K562 (cell line): ENCODE measurements around the gene NDUFAF2. TPM values are rescaled to one million over a fixed set of nuclear protein-coding genes. Genes with fewer than 3 reads are reported as not detected.

Experiments used
- AFF4 ChIP-seq: sonication (generic); formaldehyde crosslinking; IDR thresholded peaks from 2 replicates; pipeline ENCODE4 v1.8.0; 2023; ENCODE audit warnings: mild to moderate bottlenecking, missing genetic modification reagents
- HDAC8 ChIP-seq: fragments of 450-650 bp; IDR thresholded peaks from 2 replicates; pipeline ENCODE4 v1.6.1; 2016; ENCODE audit warnings: mild to moderate bottlenecking, missing genetic modification characterization, moderate library complexity, missing compliant biosample characterization
- KHSRP ChIP-seq: fragments of 450-650 bp; IDR thresholded peaks from 2 replicates; pipeline ENCODE4 v1.6.1; 2017
- RERE ChIP-seq: sonication (generic); formaldehyde crosslinking; IDR thresholded peaks from 2 replicates; pipeline ENCODE4 v1.8.0; 2023; ENCODE audit warnings: missing genetic modification reagents, mild to moderate bottlenecking, borderline replicate concordance
- SMARCE1 ChIP-seq: fragments of 450-650 bp; IDR thresholded peaks from 2 replicates; pipeline ENCODE4 v1.7.1; 2016; ENCODE audit warnings: mild to moderate bottlenecking
- TBL1XR1 ChIP-seq, 2 experiments: IDR thresholded peaks; 2 replicates each; pipeline ENCODE4 v1.6.1; 2012; ENCODE audit warnings: improper control_type of control experiment in 2 of 2, low read length in 2 of 2, mild to moderate bottlenecking in 1 of 2
- polyA plus RNA-seq, 8 experiments: library from polyadenylated mRNA; depleted of rRNA in 4 of 8; stranded (reverse) in 5 of 8; unstranded in 3 of 8; fragments of >200 nt; fragmentation: Nextera tagmentation in 2 of 8; fragmentation: Illumina TruSeq in 1 of 8; extraction: Ambion mirVana in 2 of 8; extraction: Trizol in 1 of 8; gene quantifications; 2 replicates each; pipeline versions ENCODE4 v1.2.1 to v1.2.3, GENCODE V29; 2011 to 2014; ENCODE audit warnings: inconsistent platforms in 1 of 8, missing spikeins in 1 of 8
- total RNA-seq, 7 experiments: library from RNA; depleted of rRNA in 6 of 7; stranded (reverse); fragments of >200 nt in 6 of 7; fragmentation: Illumina TruSeq in 2 of 7; extraction: Trizol in 2 of 7; gene quantifications; 2 replicates each; pipeline versions ENCODE4 v1.2.1 to v1.2.3, GENCODE V29; 2011 to 2021; ENCODE audit warnings: low replicate concordance in 1 of 7

NDUFAF2 gene
- total and polyA plus RNA-seq, 9 of the 15 experiments (the other 6 are each of a cell fraction or from before 2014, with no cell fraction given): 56.0 to 155 (median 95.9) TPM

GRCh38 chr5:61059499-61059898, 114.5 kb downstream of the NDUFAF2 start (continued):
- TF ChIP-seq RERE (CRISPR knock-in tag) (no peak), KHSRP (no peak), SMARCE1 (no peak), TBL1XR1 (IDR thresholded peaks at IDR 0.05; ENCODE audit: low read length in 2 of 2) (no peak), AFF4 (CRISPR knock-in tag) (no peak), HDAC8 (tag) (no peak)
